NB4 (cell line): Measurements from ENCODE around the gene SMIM41.

Source experiments
- MYC ChIP-seq: IDR thresholded peaks from 2 replicates; pipeline ENCODE4 v1.6.1; 2011; ENCODE audit warnings: low read depth, low read length
- POLR2A ChIP-seq: IDR thresholded peaks from 2 replicates; pipeline ENCODE4 v1.6.1; 2011; ENCODE audit warnings: mild to moderate bottlenecking; ENCODE audit not compliant: insufficient read length; ENCODE audit errors: extremely low read depth
- TF ChIP-seq, protein P1 (sequence below): IDR thresholded peaks from one replicate; pipeline ENCODE4 v1.5.1; 2012; ENCODE audit warnings: low read depth, low read length
- TF ChIP-seq, protein P2 (sequence below): IDR thresholded peaks from 2 replicates; pipeline ENCODE4 v1.6.1; 2011; ENCODE audit warnings: low read depth, low read length

DNA sequence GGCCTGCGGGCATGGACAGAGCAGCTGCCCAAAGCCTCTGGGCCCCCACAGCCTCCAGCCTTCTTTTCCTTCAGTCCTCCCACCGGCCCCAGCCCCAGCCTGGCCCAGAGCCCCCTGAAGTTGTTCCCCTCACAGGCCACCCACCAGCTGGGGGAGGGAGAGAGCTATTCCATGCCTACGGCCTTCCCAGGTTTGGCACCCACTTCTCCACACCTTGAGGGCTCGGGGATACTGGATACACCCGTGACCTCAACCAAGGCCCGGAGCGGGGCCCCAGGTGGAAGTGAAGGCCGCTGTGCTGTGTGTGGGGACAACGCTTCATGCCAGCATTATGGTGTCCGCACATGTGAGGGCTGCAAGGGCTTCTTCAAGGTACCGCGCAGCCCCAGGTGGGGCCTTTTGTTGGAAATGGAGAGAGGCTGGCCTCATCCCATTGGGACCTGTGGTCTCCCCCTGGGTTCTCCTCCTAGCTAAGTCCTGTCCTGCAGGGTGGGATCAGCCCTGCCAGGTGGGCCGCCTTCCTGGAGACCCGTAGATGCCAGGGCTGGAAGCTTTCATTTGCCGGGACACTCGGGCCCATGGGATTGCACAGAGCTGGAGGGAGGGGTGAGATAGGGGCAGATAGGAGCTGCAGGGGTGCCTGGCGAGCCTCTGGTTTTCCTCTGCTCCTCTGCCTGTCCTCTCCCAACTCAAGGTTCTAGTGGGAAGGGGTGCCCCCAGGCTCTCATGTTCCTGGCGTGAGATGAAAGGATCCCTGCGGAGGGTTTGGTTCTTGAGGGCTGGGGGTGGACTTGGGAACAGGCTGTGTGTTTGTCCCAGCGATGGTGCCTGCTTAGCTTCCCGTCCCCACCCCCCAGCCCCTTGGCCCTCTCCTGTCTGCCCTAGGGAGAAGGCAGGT is 24.4 kb upstream of the SMIM41 start:
- TF ChIP-seq, protein P1, sequence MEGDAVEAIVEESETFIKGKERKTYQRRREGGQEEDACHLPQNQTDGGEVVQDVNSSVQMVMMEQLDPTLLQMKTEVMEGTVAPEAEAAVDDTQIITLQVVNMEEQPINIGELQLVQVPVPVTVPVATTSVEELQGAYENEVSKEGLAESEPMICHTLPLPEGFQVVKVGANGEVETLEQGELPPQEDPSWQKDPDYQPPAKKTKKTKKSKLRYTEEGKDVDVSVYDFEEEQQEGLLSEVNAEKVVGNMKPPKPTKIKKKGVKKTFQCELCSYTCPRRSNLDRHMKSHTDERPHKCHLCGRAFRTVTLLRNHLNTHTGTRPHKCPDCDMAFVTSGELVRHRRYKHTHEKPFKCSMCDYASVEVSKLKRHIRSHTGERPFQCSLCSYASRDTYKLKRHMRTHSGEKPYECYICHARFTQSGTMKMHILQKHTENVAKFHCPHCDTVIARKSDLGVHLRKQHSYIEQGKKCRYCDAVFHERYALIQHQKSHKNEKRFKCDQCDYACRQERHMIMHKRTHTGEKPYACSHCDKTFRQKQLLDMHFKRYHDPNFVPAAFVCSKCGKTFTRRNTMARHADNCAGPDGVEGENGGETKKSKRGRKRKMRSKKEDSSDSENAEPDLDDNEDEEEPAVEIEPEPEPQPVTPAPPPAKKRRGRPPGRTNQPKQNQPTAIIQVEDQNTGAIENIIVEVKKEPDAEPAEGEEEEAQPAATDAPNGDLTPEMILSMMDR: no peak
- TF ChIP-seq POLR2A (no peak), MYC (no peak)
- TF ChIP-seq, protein P2, sequence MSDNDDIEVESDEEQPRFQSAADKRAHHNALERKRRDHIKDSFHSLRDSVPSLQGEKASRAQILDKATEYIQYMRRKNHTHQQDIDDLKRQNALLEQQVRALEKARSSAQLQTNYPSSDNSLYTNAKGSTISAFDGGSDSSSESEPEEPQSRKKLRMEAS: no peak
